Left colon (tissue), 2 donors: ENCODE results near the gene ARHGEF19. TPM values are rescaled to one million over a fixed set of nuclear protein-coding genes. Genes with fewer than 3 reads are reported as not detected.
"Not testable (repeated sequence)": the region's sequence is repeated elsewhere in the genome, so short reads cannot be mapped to it uniquely, and the experiment has no call there.

Experiments
- ATAC-seq: fragments of 200-7000 bp; cut with Tn5 transposase; one replicate; pipeline ENCODE4 v1.9.1; 2020; ENCODE audit warnings: mild to moderate bottlenecking, moderate library complexity
- DNase-seq, 2 donors: peaks; one replicate each; pipeline ENCODE4 v3.0.0-alpha.2; 2020
- intact Hi-C, 2 donors: fragments of 100-400 bp; cut with DNase I in 1 of 2; cut with micrococcal nuclease in 1 of 2; formaldehyde crosslinking; loops; one replicate each; pipeline versions ENCODE4 v1.11.2 to v1.14.0; 2022; cut with DNase I, micrococcal nuclease
- total RNA-seq, 2 donors: library from RNA; stranded (reverse); fragmentation: NEBNext Ultra II Directional; extraction: Animal tissue kit (Norgen Biotek cat#: 25700); gene quantifications; one replicate each; pipeline ENCODE4 v1.2.1, GENCODE V29; 2021
- donor health status: DM: no; HTN: no; CAD: no.
- donor health status: DM: yes; HTN: yes; CAD: no.

ARHGEF19 gene
- total RNA-seq, 2 donors from 2014 or later = 8.0 to 10.6 TPM

- DNase-seq (no peak), ATAC-seq (no peak)
- intact Hi-C loops = no loop called here
Measured at GRCh38 chr1:16229976-16230740, 17.7 kb upstream of the ARHGEF19 start.

- intact Hi-C loops = no loop called here
- DNase-seq (peak; percentile 67 to 77), ATAC-seq (peak; percentile 92)
Measured at GRCh38 chr1:16226490-16227179, 14.2 kb upstream of the ARHGEF19 start.

GRCh38 chr1:16226129-16226489, 13.7 kb upstream of the ARHGEF19 start:
- no peak for ATAC-seq
- intact Hi-C loops = no loop called here
- DNase-seq = no peak

GRCh38 chr1:16224472-16224871, 12.0 kb upstream of the ARHGEF19 start:
- ATAC-seq (no peak), DNase-seq (no peak)
- intact Hi-C loops = no loop called here

GRCh38 chr1:16222716-16223115, 10.3 kb upstream of the ARHGEF19 start:
- ATAC-seq, intact Hi-C loops, DNase-seq: not testable (repeated sequence)

GRCh38 chr1:16221499-16221898, 9.0 kb upstream of the ARHGEF19 start:
- intact Hi-C loops = no loop called here
- no peak for DNase-seq
- ATAC-seq = no peak

GRCh38 chr1:16219968-16220500, 7.6 kb upstream of the ARHGEF19 start:
- intact Hi-C loops = no loop called here
- ATAC-seq (no peak), DNase-seq (no peak)

GRCh38 chr1:16218674-16219071, 6.2 kb upstream of the ARHGEF19 start:
- no peak for ATAC-seq
- intact Hi-C loops = no loop called here

GRCh38 chr1:16218014-16218673, 5.7 kb upstream of the ARHGEF19 start:
- intact Hi-C loops = no loop called here
- ATAC-seq = peak; percentile 45
- peak; percentile 60 to 70 for DNase-seq

More at GRCh38 chr1:16218674-16219071, 6.2 kb upstream of the ARHGEF19 start:
- no peak for DNase-seq

- peak; percentile 83 for ATAC-seq
- intact Hi-C loops = no loop called here
- DNase-seq = peak; percentile 99 to 100
Measured at GRCh38 chr1:16217061-16217785, 4.8 kb upstream of the ARHGEF19 start.

GRCh38 chr1:16215882-16216753, 3.7 kb upstream of the ARHGEF19 start:
- peak; percentile 72 for ATAC-seq
- peak; percentile 97 to 98 for DNase-seq
- intact Hi-C loops = no loop called here

GRCh38 chr1:16215240-16215639, 2.8 kb upstream of the ARHGEF19 start:
- DNase-seq, ATAC-seq, intact Hi-C loops: not testable (repeated sequence)

- intact Hi-C loops, DNase-seq: not testable (repeated sequence)
Measured at GRCh38 chr1:16213544-16213943, 1.1 kb upstream of the ARHGEF19 start.

GRCh38 chr1:16213013-16213412, 561 bp upstream of the ARHGEF19 start:
- DNase-seq (no peak), ATAC-seq (no peak)
- intact Hi-C loops = no loop called here

More at GRCh38 chr1:16213544-16213943, 1.1 kb upstream of the ARHGEF19 start:
- not testable (repeated sequence) for ATAC-seq

GRCh38 chr1:16211824-16212223, 628 bp downstream of the ARHGEF19 start:
- no peak for DNase-seq
- intact Hi-C loops = no loop called here
- ATAC-seq = no peak

- intact Hi-C loops = no loop called here
- no peak for DNase-seq
- no peak for ATAC-seq
Measured at GRCh38 chr1:16210581-16210980, 1.9 kb downstream of the ARHGEF19 start.

GRCh38 chr1:16209847-16210407, 2.5 kb downstream of the ARHGEF19 start:
- intact Hi-C loops = no loop called here
- DNase-seq = peak in 1 of 2 donors; percentile 30
- ATAC-seq = no peak
